Activated CD4-positive, CD25-positive, alpha-beta regulatory T cell treated with anti-CD3 and anti-CD28 coated beads, Interleukin-2, amount 50 U/mL, for 72 hours (primary cell): ENCODE results near the gene BEND6.

Experiments used
- DNase-seq: peaks from one replicate; pipeline ENCODE4 v3.0.0; 2021

BEND6 gene, protein sequence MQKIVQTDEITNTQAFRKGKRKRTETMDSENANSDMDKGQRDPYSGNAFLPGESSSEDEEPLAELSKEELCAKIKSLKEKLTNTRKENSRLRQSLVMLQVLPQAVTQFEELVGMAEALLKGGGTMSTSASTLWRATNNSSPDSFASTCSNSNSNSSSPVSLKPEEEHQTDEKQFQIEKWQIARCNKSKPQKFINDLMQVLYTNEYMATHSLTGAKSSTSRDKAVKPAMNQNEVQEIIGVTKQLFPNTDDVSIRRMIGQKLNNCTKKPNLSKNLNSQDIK

DNA sequence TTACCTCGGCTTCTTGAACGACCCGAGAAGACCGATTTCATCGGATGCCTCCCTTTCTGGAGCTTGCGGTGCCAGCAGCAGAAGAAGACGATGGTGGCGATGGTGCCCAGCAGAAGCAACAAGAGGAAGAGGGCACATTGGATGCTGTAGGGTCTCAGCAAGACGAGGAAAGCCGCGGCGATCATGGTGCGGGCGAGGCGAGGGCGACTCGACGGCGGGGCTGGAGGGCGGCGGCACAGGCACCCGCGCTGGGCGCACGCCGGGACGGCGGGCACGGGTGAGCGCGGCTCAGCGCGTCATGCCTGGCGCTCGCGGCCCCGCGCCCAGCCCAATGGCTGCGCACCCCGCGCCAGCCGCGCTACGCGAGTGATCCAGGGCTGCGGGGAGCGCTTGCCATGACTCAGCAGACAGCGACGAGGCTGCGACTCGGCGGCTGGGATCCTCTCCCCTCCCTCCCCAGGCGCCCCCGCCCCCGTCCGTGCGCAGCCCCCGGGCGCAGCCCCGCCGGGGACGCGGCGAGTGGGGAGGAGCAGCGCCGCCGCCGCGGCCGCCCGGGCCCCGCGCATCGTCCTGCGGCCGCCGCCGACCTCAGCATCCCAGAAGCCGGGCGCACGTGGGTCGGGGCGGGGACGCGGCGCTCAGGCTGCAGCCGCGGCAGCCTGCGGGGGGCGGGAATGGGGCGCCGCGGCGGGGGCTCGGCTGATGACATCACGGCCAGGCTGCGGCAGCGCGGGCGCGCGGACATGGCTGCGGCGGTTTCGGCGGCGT lies at the start of gene BEND6:
Gene BEND6, plus strand, starts transcription at position 705 of the 768 bp plus-strand sequence. CDS start 26,704 bp downstream, outside the sequence.
- no peak for DNase-seq

DNA sequence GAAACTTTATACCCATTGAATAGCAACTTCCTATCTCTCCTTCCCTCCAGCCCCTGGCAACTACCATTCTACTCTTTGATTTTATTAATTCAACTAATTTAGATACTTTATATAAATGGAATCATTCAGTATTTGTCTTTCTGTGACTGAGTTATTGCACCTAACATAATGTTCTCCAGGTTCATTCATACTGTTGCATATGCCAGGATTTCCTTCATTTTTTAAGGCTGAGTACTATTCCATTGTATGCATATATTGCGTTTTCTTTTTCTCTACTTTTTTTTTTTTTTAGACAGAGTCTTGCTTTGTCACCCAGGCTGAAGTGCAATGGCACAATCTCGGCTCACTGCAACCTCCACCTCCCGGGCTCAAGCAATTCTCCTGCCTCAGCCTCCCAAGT lies 49.5 kb upstream of the BEND6 start:
- DNase-seq, result no peak

DNA sequence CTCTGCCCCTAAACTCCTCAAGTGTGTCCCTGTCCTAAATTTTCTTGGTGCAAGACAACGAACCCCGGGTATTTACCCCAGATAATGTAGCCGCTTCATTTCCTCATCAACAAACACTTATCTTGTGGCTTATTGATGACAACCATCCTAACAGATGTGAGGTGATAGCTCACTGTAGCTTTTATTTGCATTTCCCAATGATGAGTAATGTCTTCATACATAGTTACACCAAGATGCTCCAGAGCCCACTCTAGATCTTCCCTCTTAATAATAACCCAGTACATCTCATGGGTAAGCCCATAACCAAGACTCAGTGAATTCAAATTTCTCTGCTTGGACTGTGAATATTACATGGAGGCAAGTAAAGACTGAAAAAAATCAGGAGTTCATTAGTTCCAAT lies 48.2 kb upstream of the BEND6 start:
- no peak for DNase-seq

DNA sequence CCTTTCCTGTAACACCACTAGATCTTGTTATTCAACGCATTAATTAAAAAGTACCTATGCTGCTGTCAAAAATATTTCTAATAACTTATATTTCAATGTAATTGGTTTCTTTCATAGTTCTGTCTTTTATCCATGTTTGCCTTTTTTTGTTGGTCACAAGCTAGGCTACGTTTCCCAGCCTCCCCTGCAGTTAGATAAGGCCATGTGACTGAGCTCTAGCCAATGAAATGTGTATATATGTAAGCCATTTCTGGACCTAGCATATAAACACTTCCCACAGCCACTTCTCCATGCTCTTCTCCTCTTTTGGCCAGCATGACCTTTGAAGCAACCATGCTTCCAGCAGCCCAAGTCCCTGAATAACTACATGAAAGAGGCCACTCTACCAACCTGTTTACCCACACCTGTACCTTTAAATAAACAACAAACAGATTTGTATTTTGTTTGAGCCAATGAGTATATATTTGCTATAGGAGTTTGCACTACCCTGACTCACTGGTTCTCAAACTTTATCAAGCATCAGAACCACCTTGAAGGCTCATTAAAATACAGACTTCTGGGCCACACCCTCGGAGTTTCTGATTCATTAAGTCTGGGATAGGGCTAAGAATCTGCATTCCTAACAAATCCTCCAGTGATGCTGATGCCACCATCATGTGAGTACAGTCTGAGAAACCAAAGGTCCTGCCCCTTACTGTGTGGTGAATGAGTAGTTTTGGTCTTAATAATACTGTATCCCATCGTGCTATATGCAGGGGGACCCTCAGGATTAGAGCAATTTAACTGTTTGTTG lies 45.6 kb upstream of the BEND6 start:
- no peak for DNase-seq

DNA sequence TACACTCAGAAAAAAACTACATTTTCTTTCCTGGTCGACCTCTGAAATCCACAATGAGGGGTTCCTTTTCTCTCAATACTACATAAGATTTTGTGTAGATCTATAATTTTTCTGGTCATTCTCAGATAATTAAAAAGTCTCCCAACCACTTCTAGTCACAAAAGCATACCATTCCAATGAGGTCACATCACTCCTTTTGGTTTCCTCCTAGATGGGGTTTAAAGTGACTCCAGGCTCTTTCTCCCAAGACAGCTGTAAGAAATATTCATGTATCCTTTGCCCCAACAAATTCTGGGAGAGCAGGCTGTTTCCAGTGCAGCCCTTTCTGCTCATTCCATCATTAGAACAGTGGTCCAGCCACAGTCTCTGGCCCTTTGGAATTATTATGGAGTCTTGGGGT lies 43.1 kb upstream of the BEND6 start:
- no peak for DNase-seq

DNA sequence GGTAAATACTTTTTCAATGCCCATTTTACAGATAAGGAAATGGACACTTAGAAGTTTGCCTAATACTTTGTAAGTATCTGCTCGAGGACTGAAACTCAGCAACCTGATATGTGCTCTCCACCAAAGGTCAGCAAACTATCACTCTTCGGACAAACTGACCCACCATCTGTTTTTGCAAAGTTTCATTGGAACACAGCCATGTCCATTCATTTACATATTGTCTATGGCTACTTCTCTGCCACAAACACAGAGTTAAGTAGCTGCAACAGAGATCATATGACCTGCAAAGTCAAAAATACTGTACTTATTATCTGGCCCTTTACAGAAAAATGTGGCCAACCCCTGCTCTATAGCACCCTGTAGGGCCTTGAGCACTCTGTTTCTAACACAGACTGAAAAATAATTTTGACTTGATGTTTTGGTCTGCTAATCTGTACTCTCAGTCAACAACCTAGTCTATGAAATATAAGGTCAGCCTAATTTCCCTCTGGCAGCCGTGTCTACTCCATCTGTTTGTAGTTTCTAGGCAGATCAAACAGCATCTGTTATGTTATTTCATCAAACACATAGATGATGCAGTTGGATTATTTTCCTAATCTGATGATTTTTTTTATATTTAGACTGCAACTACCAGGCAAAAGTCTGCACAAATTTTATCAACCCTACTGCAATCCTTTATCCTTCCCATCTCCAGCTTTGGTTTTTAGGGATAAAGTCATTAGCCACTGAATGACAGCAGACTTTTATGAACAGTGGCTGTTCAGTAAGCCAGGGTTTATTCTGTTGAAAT lies 41.4 kb upstream of the BEND6 start:
- DNase-seq, result no peak

DNA sequence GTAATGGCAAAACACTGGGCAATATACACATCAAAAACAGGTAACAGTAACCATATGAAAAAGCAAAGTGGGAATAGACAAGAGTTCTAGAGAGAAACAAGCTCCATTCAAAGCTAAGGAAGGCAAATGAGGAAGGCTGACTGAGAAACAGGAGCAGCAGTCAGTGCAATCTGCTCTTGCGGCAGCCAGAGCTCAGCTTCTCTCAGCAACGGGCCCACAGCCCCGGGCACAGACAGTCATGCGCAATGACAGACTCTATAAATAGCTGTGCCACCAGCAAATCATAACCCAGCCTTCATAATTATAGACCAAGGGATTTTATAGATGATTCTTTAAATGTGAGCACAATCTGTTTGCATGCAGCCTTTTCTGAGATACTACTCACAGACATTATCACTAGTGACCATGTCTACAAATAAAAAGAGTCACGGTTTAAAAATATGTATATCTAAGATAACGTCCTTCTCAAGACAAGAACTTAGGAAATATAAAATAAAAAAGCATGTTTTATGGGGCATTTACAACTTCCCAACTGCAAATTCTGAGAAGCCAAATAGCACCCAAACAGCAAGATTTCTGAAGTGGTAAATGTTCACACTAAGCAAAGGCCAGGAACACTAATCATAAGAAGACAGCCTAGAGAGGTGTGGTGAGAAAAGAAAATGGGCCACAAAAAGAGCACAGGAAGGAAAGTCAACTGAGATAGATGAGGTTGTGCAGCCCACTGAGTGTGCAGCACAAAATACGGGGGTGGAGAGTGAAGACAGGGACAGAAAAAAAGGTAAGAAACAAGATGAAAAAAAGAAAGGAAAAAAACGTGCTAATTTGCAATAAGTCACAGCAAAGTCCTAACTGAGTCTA lies 39.9 kb upstream of the BEND6 start:
- no peak for DNase-seq

DNA sequence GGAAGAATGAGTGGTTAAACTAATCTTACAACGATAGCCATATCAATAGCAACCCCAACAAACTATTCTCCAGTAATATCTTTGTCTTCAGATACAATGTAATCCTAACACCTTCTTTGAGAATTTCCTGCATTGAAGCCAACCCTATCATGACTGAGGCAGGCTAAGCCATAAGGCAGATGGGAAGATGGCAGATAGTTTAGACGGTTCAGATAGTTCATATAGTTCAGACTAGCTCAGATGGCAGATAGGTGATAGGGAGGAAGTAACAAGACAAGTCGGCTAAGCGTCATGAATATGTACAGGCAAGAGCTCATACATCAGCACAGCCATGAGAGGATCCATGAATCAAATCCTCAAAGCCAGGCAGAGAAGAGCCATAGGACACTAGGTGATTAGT lies 39.1 kb upstream of the BEND6 start:
- DNase-seq, result no peak

DNA sequence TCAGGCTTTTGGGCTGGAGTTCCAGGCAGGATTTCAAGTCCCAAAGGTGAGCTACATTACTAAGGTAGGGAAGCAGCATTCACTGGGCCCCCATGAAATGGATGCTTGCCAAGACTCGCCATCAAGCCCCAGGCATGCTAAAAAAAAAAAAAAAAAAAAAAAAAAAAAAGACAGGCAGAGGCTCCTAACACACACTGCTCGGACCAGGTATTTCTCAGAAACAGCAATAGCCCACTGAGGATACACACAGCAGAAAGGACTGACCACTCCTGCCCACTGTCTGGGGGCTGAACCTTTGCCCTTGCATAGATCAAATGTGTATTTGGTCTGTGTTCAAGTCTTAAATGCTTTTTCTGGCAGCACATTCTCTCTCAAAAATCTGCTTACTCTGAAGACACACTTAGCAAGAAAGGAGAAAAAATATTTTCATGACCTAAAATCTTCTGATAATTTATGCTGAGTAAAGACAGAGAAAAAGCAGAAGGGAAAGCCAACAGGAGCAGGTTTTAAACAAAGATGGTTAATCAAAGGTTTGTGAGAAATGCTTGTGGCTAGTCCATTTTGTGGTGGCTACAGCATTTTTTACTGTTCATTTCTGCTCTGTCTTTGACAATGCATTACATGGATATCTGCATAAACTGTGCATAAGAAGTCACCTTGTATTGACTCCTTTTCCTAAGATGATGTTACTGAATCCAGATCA lies 37.9 kb upstream of the BEND6 start:
- DNase-seq, result no peak

DNA sequence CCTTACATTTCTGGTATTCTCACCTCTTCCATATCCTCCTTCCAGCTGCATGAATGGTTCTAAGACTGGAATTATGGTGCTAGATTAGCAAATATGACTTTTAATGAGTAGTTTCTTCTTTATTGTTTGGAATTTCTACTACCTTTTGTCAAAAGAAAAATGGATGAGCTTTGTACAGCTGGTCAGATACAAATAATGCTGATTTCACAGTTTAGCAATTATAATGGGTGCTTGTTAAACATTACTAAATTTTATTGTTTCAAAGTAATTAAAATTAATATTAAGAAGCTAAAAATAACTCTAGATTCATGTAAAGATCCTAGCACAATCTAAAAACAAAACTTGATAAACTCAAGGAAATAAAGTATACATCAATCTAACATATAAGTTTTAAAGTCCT lies 32.3 kb upstream of the BEND6 start:
- DNase-seq, result no peak

DNA sequence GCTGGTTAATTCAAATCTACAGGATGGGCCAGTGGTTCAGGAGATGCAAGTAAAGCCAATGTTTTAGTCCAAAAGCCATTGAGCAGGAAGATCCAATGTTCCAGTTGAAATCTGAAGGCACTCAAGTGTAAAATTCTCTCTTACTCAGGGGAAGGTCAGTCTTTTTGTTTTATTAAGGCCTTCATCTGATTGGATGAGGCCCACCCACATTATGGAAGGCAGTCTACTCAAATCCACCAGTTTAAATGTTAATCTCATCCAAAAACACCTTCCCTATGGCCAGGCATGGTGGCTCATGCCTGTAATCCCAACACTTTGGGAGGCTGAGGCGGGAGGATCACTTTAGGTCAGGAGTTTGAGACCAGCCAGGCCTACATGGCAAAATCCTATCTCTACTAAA lies 31.3 kb upstream of the BEND6 start:
- DNase-seq, result no peak

DNA sequence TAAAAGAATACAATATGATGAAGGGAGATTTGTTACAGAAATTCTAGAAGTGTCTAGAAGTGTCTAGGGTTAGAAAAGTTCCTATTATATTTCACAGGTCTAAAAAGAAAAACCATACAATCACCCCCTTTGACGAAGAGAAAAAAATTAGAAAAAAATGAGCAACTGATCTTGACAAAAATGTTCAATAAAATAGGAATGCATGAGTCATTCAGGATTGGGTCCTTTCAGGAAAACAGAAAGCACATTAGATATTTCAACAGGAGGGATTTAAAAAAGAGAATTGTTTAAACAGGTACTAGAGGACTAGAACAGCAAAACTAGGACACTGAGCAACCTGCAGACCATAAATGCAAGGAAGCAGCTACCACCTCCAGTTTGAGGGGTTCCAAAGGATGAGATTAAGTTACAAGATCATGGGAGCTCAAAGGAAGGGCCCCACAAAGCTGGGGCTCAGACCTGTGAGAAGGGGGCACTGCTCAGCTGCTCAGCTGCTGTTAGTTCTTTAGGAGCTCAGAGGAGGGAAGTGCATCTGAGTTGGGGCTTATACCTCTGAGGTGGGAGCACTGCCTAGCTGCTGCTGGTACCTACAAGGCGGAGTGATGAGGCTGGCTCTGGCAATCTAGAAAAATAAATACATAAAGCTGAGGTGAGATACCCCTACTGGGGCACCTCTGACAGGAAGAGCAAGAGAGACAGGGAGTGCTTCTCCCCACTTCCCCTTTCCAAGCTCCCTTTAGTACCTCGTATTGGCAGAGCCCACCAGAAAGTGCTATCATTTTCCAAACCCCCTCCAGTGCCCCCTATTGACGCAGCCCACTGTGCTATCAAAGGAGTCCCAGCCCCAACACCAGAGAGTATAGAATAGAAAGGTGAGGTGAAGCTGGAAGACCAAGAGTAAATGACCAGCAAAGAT lies 27.1 kb upstream of the BEND6 start:
- DNase-seq, result no peak

DNA sequence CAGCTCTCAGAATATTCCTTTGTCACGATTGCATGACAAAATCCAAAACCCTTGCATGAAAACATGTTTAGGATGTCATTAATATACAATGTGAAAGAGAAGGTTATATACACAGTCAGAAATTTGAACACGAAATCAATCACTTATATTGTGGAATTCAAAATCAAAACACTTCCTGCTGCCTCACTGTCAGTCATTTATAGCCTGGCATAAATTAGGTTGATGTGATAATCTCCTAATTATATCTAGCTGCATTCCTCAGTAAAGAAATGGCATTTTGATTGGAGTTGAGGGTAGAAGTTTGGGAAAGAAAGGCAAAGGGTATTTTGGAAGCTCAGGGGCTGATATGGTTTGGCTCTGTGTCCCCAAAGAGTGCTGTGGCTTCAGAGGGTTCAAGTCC lies 24.1 kb upstream of the BEND6 start:
- DNase-seq, result no peak

DNA sequence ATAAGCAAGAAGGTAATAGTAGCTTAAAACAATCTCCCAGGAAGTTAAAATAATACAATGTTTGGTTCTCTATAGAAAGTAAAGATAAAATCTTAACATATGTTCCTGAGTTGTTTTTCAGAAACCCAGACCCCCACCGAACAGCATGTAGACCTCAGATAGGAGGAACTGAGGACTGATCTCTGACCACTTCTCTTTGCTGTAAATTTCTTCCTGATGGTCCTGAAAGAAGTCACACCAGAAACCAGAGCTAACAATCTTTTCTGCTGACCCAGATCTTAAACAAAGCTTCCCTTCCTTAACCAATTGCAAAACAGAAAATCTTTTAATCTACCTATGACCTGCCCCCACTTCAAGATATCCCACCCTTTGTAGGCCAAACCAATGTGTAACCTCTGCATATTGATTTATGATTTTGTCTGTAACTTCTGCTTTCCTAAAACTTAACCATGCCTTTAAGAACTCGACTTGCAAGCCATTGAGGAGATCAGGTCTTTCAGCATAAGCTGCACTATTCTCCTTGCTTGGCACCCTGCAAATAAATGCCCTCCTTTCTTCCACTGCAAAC lies 21.9 kb upstream of the BEND6 start:
- no peak for DNase-seq

DNA sequence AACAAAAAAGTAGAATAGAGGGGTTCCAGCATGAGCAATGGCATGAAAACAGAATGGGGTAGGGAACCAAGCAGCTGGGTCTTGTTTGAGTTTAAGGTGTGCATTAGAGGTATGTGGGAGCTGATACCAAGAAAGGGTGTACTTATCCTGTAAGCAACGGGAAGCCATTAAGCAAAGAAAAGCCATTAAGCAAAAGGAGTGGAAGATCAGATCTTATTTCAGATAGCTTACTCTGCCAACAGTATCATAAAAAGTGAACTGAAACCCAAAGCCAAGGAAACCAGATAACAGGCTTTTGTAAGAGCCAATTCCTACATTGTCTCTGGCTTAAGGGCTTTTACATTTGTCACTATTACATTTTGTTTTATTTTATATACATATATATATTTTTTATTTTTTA lies 21.3 kb upstream of the BEND6 start:
- DNase-seq, result no peak

DNA sequence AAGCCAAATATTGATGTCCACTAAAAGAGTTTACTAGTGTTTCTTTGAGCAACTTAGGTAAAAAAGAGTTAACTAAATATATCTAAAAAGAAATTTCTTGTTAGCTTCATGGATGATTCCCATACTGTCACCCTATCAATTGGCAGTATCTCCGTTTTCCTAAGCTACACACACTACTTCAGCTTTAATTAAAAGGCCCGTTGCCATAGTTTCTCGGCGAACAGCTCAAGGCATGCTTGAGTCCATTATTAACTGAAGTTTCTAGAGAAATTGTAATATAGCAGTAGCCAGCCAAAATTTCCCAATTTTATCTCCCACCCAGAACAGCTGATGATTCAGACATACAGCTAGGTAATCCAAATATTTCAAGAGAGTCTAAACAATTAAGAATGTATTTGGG lies 20.0 kb upstream of the BEND6 start:
- DNase-seq, result no peak

DNA sequence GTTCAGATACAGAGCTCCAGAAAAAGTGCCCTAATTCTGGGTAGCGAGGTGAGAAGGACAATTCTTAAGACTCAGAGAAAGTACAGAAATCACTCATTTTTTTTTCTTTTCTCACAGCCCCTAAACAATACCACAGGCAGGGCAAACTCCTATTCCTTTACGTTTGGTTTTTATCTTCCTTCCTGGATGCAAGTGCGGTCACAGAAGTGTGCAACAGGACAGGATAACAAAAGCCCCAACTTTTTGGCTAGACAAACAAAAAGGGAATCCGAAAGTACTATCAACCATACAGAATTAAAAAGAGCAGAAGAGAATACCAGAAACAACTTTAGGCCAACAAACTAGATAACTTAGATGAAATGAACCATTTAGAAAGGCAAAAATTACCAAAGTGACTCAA lies 18.4 kb upstream of the BEND6 start:
- no peak for DNase-seq

DNA sequence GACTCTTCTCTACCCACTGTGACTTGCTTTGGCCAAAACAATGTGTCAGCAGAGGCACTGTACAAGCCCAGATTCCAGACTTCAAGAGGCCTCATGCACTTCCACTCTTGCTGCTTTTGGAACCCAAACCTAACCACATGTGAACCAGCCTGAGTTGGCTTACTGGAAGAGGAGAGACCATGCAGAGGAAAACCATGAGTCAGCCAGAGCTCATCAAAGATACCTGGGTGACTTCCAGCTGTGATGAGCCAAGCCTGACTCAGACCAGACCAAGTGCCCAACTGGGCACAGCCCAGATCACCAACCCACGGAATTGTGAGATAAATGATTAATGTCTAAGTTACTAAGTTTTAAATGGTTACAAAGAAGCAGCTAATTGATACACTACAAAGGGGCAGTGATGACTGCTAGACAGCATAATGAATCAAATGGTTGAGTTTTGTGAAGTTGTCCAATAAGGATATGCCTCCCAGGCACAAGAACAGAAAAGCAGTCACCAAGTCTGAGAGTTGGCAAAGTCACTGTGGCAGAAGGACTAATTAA lies 16.2 kb upstream of the BEND6 start:
- no peak for DNase-seq

DNA sequence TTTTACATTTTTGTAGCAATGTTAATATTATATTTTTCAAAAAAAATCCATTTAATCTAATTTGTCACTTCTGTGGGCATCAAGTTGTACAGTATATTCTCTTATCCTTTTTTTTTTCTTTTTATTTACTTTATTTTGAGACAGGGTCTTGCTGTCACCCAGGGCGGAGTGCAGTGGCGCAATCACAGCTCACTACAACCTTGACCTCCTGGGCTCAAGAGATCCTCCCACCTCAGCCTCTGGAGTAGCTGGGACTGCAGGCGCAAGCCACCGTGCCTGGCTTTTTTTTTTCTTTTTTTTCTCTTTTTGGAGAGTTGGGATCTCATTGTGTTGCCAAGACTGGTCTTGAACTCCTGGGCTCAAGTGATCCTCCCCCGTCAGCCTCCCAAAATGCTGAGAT lies 14.4 kb upstream of the BEND6 start:
- DNase-seq, result no peak

DNA sequence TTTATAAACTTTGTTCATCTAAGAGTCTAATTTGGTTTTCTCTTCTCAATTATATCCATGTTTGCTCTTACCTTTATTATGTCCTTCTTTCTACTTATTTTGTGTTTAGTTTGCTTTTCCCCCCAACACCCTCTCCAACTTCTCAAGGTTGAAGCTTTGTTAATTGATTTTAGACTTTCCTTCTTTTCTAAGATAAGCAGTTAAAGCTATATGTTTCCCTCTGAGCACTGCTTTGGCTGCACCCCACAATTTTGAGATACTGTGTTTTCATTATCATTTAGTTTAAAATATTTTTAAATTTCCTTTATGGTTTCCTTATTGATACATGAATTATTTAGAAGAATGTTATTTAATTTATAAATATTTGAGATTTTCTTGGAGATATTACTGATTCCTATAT lies 13.9 kb upstream of the BEND6 start:
- DNase-seq, result no peak
